Measurements from ENCODE around the gene NR1H2. TPM values are rescaled to one million over a fixed set of nuclear protein-coding genes. Genes with fewer than 3 reads are reported as not detected.
"Not testable (repeated sequence)": the region's sequence is repeated elsewhere in the genome, so short reads cannot be mapped to it uniquely, and the experiment has no call there.

NR1H2 gene
- total RNA-seq, 2 experiments from 2014 or later: 81.6 to 82.8 TPM

- H3K9me3 Mint-ChIP-seq: no peaks in the 10 kb centered on the region
- DNase-seq: peak; percentile 88
- H3K36me3 Mint-ChIP-seq: peaks cover 7% of the 10 kb centered on the region
- H3K27me3 Mint-ChIP-seq: peaks cover 29% of the 10 kb centered on the region
- ATAC-seq (ENCODE audit: low read depth): peak; percentile 72
- peak overlapping the region; percentile 91 for H3K27ac Mint-ChIP-seq
- peak overlapping the region; percentile 80 for H3K4me3 Mint-ChIP-seq
- H3K4me1 Mint-ChIP-seq: peaks cover 37% of the 10 kb centered on the region
- POLR2A ChIA-PET: interaction anchor here (0.6 to 1.5 kb wide), 5 partner anchors 10 to 178 kb away, joined by 3 to 12 read pairs (median 4); partner anchors contain the start of genes JOSD2 and NR1H2
Observed at GRCh38 chr19:50333235-50333736, 43.0 kb upstream of the NR1H2 start.

GRCh38 chr19:50333737-50334617 is 42.3 kb upstream of the NR1H2 start:
- POLR2A ChIA-PET: interaction anchor here (0.6 to 1.5 kb wide), 4 partner anchors 10 to 177 kb away, joined by 3 to 12 read pairs (median 6); partner anchors contain the start of gene JOSD2

GRCh38 chr19:50334741-50335421 is 41.4 kb upstream of the NR1H2 start:
- Mint-ChIP-seq H3K4me1 (peaks cover 31% of the 10 kb centered on the region), H3K27ac (no peak overlapping the region), H3K9me3 (no peaks in the 10 kb centered on the region), H3K36me3 (peaks cover 3% of the 10 kb centered on the region), H3K27me3 (peaks cover 21% of the 10 kb centered on the region), H3K4me3 (peak overlapping the region; percentile 46)
- POLR2A ChIA-PET: interaction anchor here (1.5 kb wide), 1 partner anchor 23 kb away, joined by 12 read pairs; no protein-coding TSS in a partner anchor
- no peak for DNase-seq
- ATAC-seq (ENCODE audit: low read depth): no peak

More at GRCh38 chr19:50333737-50334617, 42.3 kb upstream of the NR1H2 start:
- peaks cover 7% of the 10 kb centered on the region for H3K36me3 Mint-ChIP-seq
- peak overlapping the region; percentile 91 for H3K27ac Mint-ChIP-seq
- ATAC-seq (ENCODE audit: low read depth) (peak; percentile 37), DNase-seq (peak; percentile 95)
- H3K4me3 Mint-ChIP-seq: peak overlapping the region; percentile 80
- no peaks in the 10 kb centered on the region for H3K9me3 Mint-ChIP-seq
- H3K27me3 Mint-ChIP-seq: peaks cover 30% of the 10 kb centered on the region
- peaks cover 37% of the 10 kb centered on the region for H3K4me1 Mint-ChIP-seq

GRCh38 chr19:50337031-50337430 is 39.2 kb upstream of the NR1H2 start:
- H3K4me1 Mint-ChIP-seq: peaks cover 18% of the 10 kb centered on the region
- H3K4me3 Mint-ChIP-seq; H3K27me3 Mint-ChIP-seq; H3K27ac Mint-ChIP-seq; POLR2A ChIA-PET; H3K9me3 Mint-ChIP-seq; H3K36me3 Mint-ChIP-seq; ATAC-seq (ENCODE audit: low read depth): not testable (repeated sequence)
- peak; percentile 8 for DNase-seq

GRCh38 chr19:50340331-50340730 is 35.9 kb upstream of the NR1H2 start:
- Mint-ChIP-seq H3K4me3 (no peak overlapping the region), H3K9me3 (peaks cover 8% of the 10 kb centered on the region), H3K27ac (no peak overlapping the region), H3K4me1 (peaks cover 9% of the 10 kb centered on the region), H3K36me3 (peaks cover 13% of the 10 kb centered on the region), H3K27me3 (peaks cover 1% of the 10 kb centered on the region)
- POLR2A ChIA-PET: no interaction called here
- ATAC-seq (ENCODE audit: low read depth) (no peak), DNase-seq (no peak)

GRCh38 chr19:50341091-50341564 is 35.1 kb upstream of the NR1H2 start:
- H3K27me3 Mint-ChIP-seq: peaks cover 1% of the 10 kb centered on the region
- POLR2A ChIA-PET: no interaction called here
- H3K27ac Mint-ChIP-seq: no peak overlapping the region
- peaks cover 10% of the 10 kb centered on the region for H3K9me3 Mint-ChIP-seq
- no peak for DNase-seq
- ATAC-seq (ENCODE audit: low read depth): no peak
- peaks cover 8% of the 10 kb centered on the region for H3K4me1 Mint-ChIP-seq
- H3K4me3 Mint-ChIP-seq: no peak overlapping the region
- H3K36me3 Mint-ChIP-seq: peaks cover 15% of the 10 kb centered on the region

GRCh38 chr19:50344661-50345318 is 31.5 kb upstream of the NR1H2 start:
- ATAC-seq (ENCODE audit: low read depth) (no peak), DNase-seq (no peak)
- Mint-ChIP-seq H3K27me3 (no peaks in the 10 kb centered on the region), H3K36me3 (peaks cover 17% of the 10 kb centered on the region), H3K27ac (peak overlapping the region; percentile 58), H3K4me1 (peaks cover 19% of the 10 kb centered on the region), H3K4me3 (peak overlapping the region; percentile 22), H3K9me3 (peaks cover 12% of the 10 kb centered on the region)
- POLR2A ChIA-PET: interaction anchor here (2.2 kb wide), 1 partner anchor 11 kb away, joined by 9 read pairs; no protein-coding TSS in a partner anchor

- H3K27ac Mint-ChIP-seq: peak overlapping the region; percentile 42
- H3K4me3 Mint-ChIP-seq: peak overlapping the region; percentile 57
- DNase-seq; ATAC-seq (ENCODE audit: low read depth); H3K27me3 Mint-ChIP-seq; POLR2A ChIA-PET; H3K9me3 Mint-ChIP-seq: not testable (repeated sequence)
- peaks cover 15% of the 10 kb centered on the region for H3K36me3 Mint-ChIP-seq
- peaks cover 19% of the 10 kb centered on the region for H3K4me1 Mint-ChIP-seq
Observed at GRCh38 chr19:50347089-50347581, 29.1 kb upstream of the NR1H2 start.

GRCh38 chr19:50349277-50350057 is 26.8 kb upstream of the NR1H2 start:
- no peaks in the 10 kb centered on the region for H3K27me3 Mint-ChIP-seq
- peaks cover 17% of the 10 kb centered on the region for H3K4me1 Mint-ChIP-seq
- ATAC-seq (ENCODE audit: low read depth) (no peak), DNase-seq (no peak)
- H3K27ac Mint-ChIP-seq: no peak overlapping the region
- H3K36me3 Mint-ChIP-seq: peaks cover 8% of the 10 kb centered on the region
- H3K9me3 Mint-ChIP-seq: peaks cover 7% of the 10 kb centered on the region
- POLR2A ChIA-PET: interaction anchor here (0.9 kb wide), 1 partner anchor 8 kb away, joined by 3 read pairs; no protein-coding TSS in a partner anchor
- no peak overlapping the region for H3K4me3 Mint-ChIP-seq

GRCh38 chr19:50352242-50352641 is 24.0 kb upstream of the NR1H2 start:
- no peak overlapping the region for H3K27ac Mint-ChIP-seq
- peaks cover 2% of the 10 kb centered on the region for H3K27me3 Mint-ChIP-seq
- ATAC-seq (ENCODE audit: low read depth) (no peak), DNase-seq (no peak)
- peaks cover 5% of the 10 kb centered on the region for H3K4me1 Mint-ChIP-seq
- H3K36me3 Mint-ChIP-seq: no peaks in the 10 kb centered on the region
- no peaks in the 10 kb centered on the region for H3K9me3 Mint-ChIP-seq
- H3K4me3 Mint-ChIP-seq: no peak overlapping the region
- POLR2A ChIA-PET: no interaction called here

GRCh38 chr19:50353487-50353880 is 22.8 kb upstream of the NR1H2 start:
- H3K36me3 Mint-ChIP-seq; H3K4me1 Mint-ChIP-seq; POLR2A ChIA-PET; H3K9me3 Mint-ChIP-seq; H3K27me3 Mint-ChIP-seq; H3K27ac Mint-ChIP-seq; H3K4me3 Mint-ChIP-seq; DNase-seq; ATAC-seq (ENCODE audit: low read depth): not testable (repeated sequence)

- H3K4me3 Mint-ChIP-seq: peak overlapping the region; percentile 93
- H3K4me1 Mint-ChIP-seq: peaks cover 28% of the 10 kb centered on the region
- H3K9me3 Mint-ChIP-seq: no peaks in the 10 kb centered on the region
- peaks cover 2% of the 10 kb centered on the region for H3K27me3 Mint-ChIP-seq
- H3K27ac Mint-ChIP-seq: peak overlapping the region; percentile 98
- peaks cover 13% of the 10 kb centered on the region for H3K36me3 Mint-ChIP-seq
- POLR2A ChIA-PET: interaction anchor here (0.6 to 2.2 kb wide), 10 partner anchors 10 to 199 kb away, joined by 3 to 19 read pairs (median 7); partner anchors contain the start of genes KCNC3, NR1H2 and POLD1
- ATAC-seq (ENCODE audit: low read depth): no peak
- no peak for DNase-seq
Observed at GRCh38 chr19:50356691-50357177, 19.5 kb upstream of the NR1H2 start.

Measured in activated naive CD8-positive, alpha-beta T cell treated with anti-CD3 and anti-CD28 coated beads, Interleukin-2, amount 10 ng/mL, durations not matched to agents 7 days and 5 days (primary cell).